Mucosa of rectum (tissue), 2 donors: Measurements from ENCODE around the gene TIMM17B.

Source experiments
- H3K27ac ChIP-seq, 2 donors: one replicate each; pipeline ENCODE4 v1.7.0; 2013; ENCODE audit warnings: inconsistent platforms in 2 of 2, low read depth in 2 of 2, low read length in 2 of 2
- H3K27me3 ChIP-seq, 2 donors: one replicate each; pipeline ENCODE4 v1.7.0; 2013; ENCODE audit warnings: low read length in 2 of 2; ENCODE audit not compliant: control insufficient read depth in 2 of 2, insufficient read depth in 2 of 2
- H3K36me3 ChIP-seq, 2 donors: one replicate each; pipeline ENCODE4 v1.7.0; 2013; ENCODE audit warnings: low read length in 2 of 2; ENCODE audit not compliant: control insufficient read depth in 2 of 2, insufficient read depth in 2 of 2
- H3K4me1 ChIP-seq, 2 donors: one replicate each; pipeline ENCODE4 v1.7.0; 2013; ENCODE audit warnings: low read length in 2 of 2, mild to moderate bottlenecking in 1 of 2; ENCODE audit not compliant: control insufficient read depth in 2 of 2, insufficient read depth in 2 of 2
- H3K4me3 ChIP-seq, 2 donors: one replicate each; pipeline ENCODE4 v1.7.0; 2013; ENCODE audit warnings: low read length in 2 of 2
- H3K9ac ChIP-seq, 2 donors: one replicate each; pipeline ENCODE4 v1.7.0; 2013; ENCODE audit warnings: low read length in 2 of 2, low read depth in 1 of 2, mild to moderate bottlenecking in 1 of 2
- H3K9me3 ChIP-seq, 2 donors: one replicate each; pipeline ENCODE4 v1.7.0; 2013; ENCODE audit warnings: low read length in 2 of 2; ENCODE audit not compliant: control insufficient read depth in 2 of 2
- donor health status: healthy.
- donor health status: Normal muscosa, but diverticular disease.

The TIMM17B gene

DNA sequence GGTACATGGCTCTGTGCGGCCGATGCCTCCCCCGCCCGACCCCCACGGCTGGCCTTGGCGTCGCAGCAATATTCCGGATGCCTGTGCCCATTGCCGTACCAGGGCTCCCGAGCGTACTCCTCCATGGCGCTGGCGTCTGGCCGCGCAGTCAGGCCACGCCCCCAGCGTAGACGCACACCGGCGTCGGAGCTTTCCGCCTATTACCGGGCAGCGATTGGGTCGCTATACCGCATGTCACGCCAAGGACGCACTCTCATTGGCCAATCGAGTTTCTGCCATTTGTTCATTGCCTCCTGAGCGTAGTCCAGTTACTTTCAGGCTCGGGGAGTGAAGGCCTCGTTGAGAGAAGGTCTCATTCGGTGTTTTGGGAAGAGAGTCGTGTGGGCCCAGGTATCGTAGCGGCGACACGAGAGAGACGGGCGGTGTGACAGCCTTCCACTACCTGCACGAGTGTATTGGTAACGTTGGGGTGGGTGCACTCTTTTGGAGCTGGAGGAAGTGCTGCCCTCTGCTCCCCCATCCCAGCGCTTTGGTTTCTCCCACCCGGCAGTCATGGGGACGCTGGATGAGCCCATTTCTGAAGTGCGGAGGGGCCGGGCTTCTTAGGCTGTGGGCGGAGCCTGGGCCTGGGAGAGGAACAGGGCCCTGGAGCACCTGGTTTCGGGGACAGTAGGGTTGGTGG lies at the start of gene TIMM17B, which contains the start of gene PQBP1:
TSS of gene TIMM17B (minus strand) at position 144 of the 682 bp plus-strand sequence. CDS start at position 125, 19 bp downstream.
TSS of gene PQBP1 (plus strand) at position 306 of the 682 bp plus-strand sequence. CDS start 580 bp downstream, outside the sequence.
- peaks cover 8 to 11% of the 10 kb centered on the region in 2 donors for H3K4me1 ChIP-seq
- peak within 1 kb of the TSS; percentile 85 to 86 for H3K9ac ChIP-seq
- H3K27me3 ChIP-seq = no peaks in the 10 kb centered on the region
- no peaks in the 10 kb centered on the region for H3K9me3 ChIP-seq
- peak within 1 kb of the TSS; percentile 98 for H3K27ac ChIP-seq
- H3K36me3 ChIP-seq = peaks cover 16 to 17% of the 10 kb centered on the region in 2 donors
- peak within 1 kb of the TSS; percentile 84 to 89 for H3K4me3 ChIP-seq

DNA sequence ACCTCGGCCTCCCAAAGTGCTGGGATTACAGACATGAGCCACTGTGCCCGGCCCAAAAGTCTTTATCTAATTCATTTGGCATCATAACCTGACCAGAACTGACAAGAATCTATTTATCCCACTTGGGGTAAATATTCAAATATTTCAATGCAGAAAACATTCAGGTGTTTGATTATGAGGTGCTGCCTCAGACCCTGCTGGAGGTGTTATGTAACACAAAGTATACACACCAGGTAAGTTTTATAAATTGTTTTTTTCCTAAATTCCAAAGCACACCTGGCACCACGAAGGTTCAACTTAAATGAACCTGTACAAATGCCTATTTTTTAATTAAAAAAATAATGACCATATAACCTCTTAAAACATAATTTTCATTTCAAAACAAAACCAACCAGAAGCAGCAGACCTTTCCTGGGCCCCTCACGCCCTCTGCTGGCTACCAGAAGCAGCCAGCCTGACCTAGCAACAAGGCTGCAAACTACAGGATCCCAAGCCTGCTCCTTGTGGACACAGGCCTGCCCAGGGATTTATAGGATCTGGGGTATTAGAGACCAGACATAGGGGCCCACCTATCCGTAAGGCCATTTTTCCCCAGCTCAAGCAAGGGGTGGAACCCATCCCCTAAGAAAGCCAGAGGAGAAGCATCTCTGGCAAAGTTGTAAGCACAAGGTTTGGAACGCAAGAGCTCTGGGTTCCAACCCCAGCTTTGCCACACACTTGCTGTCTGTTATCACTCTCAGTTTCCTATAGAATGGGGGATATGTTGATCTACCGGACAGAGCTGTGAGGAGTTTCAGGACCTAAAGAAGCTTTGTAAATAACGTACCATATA lies 48.2 kb upstream of the TIMM17B start:
- Histone ChIP-seq H3K9ac (no peak overlapping the region), H3K36me3 (peaks cover 6 to 8% of the 10 kb centered on the region in 2 donors), H3K4me3 (no peak overlapping the region), H3K4me1 (peaks cover 0 to 3% of the 10 kb centered on the region in 2 donors), H3K27ac (no peak overlapping the region), H3K9me3 (no peaks in the 10 kb centered on the region), H3K27me3 (no peaks in the 10 kb centered on the region)

- no peaks in the 10 kb centered on the region for H3K27me3 ChIP-seq
- H3K9ac ChIP-seq = no peak overlapping the region
- no peak overlapping the region for H3K4me3 ChIP-seq
- H3K36me3 ChIP-seq = peaks cover 6 to 16% of the 10 kb centered on the region in 2 donors
- H3K27ac ChIP-seq = no peak overlapping the region
- no peaks in the 10 kb centered on the region for H3K9me3 ChIP-seq
- H3K4me1 ChIP-seq = peaks cover 5 to 14% of the 10 kb centered on the region in 2 donors
These were observed 45.3 kb upstream of the TIMM17B start for GRCh38 chrX:48942895-48943294.

DNA sequence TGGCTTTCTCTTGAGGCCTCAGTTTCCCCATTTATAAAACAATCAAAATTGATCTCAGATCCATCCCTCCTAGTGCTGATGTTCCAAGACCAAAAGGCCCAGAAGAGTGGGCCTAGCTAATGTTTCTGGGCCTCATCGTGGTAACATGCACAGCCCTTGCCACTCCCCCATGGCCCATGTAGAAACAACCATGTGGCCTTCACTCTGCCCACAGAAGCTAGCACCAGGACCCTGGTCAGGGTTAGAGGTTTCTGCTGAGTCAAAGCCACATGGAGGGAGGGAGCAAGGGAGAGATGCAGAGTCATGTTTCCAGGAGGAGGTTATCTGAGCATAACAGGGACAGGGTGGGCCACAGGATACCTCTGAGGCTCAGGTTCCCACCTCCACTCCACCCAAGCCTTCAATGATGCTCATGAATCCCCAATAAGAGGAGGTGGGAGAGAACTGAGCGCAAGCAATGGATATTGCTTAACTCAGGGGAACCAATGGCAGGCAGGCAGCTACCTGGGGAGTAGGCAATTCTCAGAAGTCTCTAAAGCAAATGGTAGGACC lies 42.9 kb upstream of the TIMM17B start:
- peak overlapping the region; percentile 36 to 69 for H3K27ac ChIP-seq
- peaks cover 6 to 16% of the 10 kb centered on the region in 2 donors for H3K36me3 ChIP-seq
- H3K27me3 ChIP-seq = no peaks in the 10 kb centered on the region
- H3K4me3 ChIP-seq = no peak overlapping the region
- peaks cover 5 to 18% of the 10 kb centered on the region in 2 donors for H3K4me1 ChIP-seq
- H3K9me3 ChIP-seq = no peaks in the 10 kb centered on the region
- no peak overlapping the region for H3K9ac ChIP-seq

- peaks cover 5 to 19% of the 10 kb centered on the region in 2 donors for H3K4me1 ChIP-seq
- no peak overlapping the region for H3K4me3 ChIP-seq
- H3K27ac ChIP-seq = peak overlapping the region; percentile 36 to 69
- H3K36me3 ChIP-seq = peaks cover 8 to 18% of the 10 kb centered on the region in 2 donors
- no peaks in the 10 kb centered on the region for H3K9me3 ChIP-seq
- peak overlapping the region in 1 of 2 donors; percentile 28 for H3K9ac ChIP-seq
- no peaks in the 10 kb centered on the region for H3K27me3 ChIP-seq
These were observed 42.1 kb upstream of the TIMM17B start for GRCh38 chrX:48939524-48940228.

DNA sequence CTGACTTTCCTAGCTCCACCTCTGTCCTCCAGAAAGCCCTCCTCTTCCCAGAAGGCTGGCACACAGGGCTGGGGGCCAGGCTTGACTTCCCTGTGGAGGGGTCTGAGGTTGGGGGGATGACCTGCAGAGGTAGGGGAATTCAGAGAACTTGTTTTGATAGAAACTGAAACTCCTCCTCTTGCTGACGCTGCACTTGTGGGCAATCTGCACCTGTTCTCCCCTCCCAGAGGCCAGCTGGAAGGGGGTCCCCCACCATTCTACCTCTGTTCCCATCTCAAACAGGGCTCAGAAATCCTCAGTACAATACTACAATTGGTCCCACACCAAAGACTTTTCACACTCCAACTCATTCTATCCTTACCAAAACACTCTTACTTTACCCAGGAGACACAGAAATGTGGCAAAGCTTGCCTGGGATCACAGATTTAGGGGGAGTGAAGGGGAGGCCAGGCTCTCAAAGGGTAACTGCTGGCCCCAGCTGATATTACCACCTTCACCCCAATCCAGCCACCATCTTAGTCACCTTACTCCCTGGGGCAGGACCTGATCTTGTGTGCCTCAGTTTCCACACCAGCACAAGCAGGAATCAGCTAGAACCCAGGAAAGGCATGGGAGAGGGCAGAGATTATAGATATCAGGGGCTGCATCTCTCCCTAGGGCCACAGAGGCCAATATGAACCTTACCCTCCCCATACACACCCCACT lies 41.3 kb upstream of the TIMM17B start:
- no peaks in the 10 kb centered on the region for H3K9me3 ChIP-seq
- H3K4me1 ChIP-seq = peaks cover 5 to 22% of the 10 kb centered on the region in 2 donors
- H3K4me3 ChIP-seq = no peak overlapping the region
- peaks cover 9 to 25% of the 10 kb centered on the region in 2 donors for H3K36me3 ChIP-seq
- H3K9ac ChIP-seq = no peak overlapping the region
- H3K27ac ChIP-seq = peak overlapping the region; percentile 60 to 69
- peaks cover 0 to 2% of the 10 kb centered on the region in 2 donors for H3K27me3 ChIP-seq

- Histone ChIP-seq H3K27me3 (peaks cover 0 to 2% of the 10 kb centered on the region in 2 donors), H3K27ac (peak overlapping the region; percentile 12 to 69), H3K9ac (peak overlapping the region in 1 of 2 donors; percentile 7), H3K36me3 (peaks cover 10 to 22% of the 10 kb centered on the region in 2 donors), H3K4me3 (no peak overlapping the region), H3K9me3 (no peaks in the 10 kb centered on the region), H3K4me1 (peaks cover 5 to 22% of the 10 kb centered on the region in 2 donors)
These were observed 39.7 kb upstream of the TIMM17B start for GRCh38 chrX:48937054-48937907.

GRCh38 chrX:48936429-48937053 lies 39.0 kb upstream of the TIMM17B start:
- H3K27ac ChIP-seq = peak overlapping the region; percentile 11 to 63
- no peaks in the 10 kb centered on the region for H3K9me3 ChIP-seq
- peaks cover 10 to 22% of the 10 kb centered on the region in 2 donors for H3K36me3 ChIP-seq
- peaks cover 5 to 22% of the 10 kb centered on the region in 2 donors for H3K4me1 ChIP-seq
- peak overlapping the region in 1 of 2 donors; percentile 13 for H3K4me3 ChIP-seq
- H3K27me3 ChIP-seq = peaks cover 0 to 2% of the 10 kb centered on the region in 2 donors
- no peak overlapping the region for H3K9ac ChIP-seq
